ENCODE data around the gene IL33.

DNA sequence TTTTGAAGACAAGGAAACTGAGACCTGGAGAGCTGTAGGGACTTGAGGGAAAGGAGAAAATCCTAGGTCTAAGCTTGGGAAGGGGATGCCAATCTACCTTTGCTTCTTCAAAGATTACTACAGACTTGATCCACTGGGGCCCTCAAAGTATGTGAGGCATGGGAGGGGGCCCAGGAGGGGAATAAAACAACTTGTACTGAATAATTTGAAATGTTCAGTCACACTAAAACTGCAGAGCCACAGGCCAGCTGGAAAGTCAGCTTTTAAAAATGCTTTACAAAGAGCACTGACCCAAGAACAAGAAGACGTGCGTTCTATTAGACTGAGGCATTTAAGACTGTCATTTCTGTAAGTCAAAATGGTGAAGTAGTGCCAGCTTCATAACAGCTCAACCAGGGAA, 13.6 kb downstream of the IL33 start:
- TF ChIP-seq CTCF (IDR thresholded peaks at IDR 0.05): no peak
- no peak for TF ChIP-seq EP300 (IDR thresholded peaks at IDR 0.05)
- TF ChIP-seq POLR2A (IDR thresholded peaks at IDR 0.05; ENCODE audit: low read depth): no peak
- TF ChIP-seq POLR2AphosphoS5 (IDR thresholded peaks at IDR 0.05): no peak

All from esophagus muscularis mucosa (tissue), 4 donors.